HS-27A (cell line): ENCODE data around the gene PARD3B.

Experiments used
- DNase-seq: peaks from one replicate; pipeline ENCODE4 v3.0.0-alpha.2; 2012; ENCODE audit warnings: low read depth, missing footprints

Gene PARD3B

DNA sequence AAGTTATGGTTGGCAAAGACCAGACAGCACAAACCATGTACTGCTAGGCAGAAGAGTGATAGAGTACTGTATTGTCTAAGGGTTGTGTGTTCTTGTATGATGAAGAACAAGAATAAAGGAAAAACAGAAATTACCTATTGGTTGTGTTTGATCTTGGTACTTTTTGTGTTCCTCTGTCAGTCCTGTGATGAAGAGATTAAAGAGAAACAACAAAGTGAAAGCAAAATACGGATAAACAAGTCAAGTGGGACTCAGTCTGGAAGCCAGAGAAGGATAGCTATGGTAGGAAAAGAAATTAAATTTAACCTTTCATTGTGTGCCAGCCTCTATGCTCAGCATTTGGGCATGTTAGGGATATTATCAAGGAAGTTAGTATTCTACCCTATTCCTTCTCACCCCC, 413.1 kb downstream of the PARD3B start:
- DNase-seq = no peak

DNA sequence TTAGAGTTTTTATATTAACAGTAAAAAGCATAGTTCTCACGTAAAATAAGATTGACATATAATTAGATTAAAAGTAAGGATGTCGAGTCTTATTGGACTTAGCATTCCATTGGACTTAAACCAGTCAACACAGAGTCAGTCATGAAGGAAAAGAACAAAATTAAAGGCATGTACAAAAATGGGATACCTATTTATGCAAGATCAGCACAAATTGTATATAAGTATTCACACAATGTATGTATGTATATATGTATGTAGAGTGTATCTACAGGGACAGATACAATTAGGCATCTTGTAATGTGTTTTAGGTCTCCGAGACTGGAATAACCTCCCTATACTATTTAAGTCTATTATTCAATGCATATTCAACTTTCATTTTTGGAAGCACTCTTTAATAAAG, 419.1 kb downstream of the PARD3B start:
- no peak for DNase-seq

DNA sequence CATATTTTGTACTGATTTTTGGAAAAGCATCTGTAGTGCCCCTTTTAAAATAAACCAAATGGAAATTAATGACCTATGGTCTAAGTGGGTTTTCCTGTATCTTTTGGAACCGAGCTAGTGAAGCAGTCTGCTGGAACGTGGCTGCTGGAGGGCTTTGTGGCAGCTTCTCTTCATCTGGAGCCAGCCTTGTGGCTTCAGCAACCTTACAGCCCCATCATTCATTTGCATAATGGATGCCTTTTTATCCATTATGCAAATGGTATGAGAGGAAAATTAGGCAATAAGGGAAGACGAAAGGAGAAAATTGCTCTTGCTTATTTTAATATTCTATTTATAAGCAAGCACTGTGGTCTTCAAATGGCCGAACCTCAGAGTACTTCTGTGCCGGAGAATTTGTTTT, 421.0 kb downstream of the PARD3B start:
- no peak for DNase-seq

DNA sequence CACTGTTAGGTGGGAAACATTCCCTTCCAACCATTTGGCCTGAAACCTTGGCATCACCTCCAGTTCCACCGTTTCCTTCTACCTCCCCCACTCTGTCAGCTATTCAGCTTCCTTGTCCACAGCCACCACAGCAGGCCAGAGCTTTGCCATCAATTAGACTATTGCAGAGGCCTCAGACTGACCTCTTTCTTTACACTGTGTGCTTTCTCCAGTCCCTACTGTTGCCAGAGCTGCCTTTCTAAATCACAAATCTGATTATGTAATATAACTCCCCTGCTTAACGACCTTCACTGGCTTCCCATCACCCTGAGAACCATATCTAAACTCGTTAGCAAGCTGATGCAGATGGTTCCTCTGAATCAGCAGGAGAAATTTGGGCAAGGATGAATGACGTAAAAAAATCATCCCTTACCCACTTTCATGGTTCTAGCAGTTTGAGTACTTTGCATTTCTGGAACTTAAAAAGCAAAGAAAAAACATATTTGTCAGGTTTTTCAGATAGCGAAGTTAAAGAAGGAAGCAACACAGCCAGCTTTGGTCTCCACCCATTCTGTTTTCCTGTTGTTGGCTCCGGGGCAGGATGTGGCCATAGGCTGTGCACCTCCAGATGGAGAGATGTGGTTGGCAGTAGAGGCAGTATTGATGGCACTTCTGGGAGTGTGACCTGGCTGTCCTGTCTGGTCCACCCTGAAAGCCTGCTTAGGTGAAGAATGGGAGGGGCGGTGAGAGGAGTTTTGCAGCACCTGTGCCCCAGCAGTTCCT, 422.1 kb downstream of the PARD3B start:
- DNase-seq = no peak

DNA sequence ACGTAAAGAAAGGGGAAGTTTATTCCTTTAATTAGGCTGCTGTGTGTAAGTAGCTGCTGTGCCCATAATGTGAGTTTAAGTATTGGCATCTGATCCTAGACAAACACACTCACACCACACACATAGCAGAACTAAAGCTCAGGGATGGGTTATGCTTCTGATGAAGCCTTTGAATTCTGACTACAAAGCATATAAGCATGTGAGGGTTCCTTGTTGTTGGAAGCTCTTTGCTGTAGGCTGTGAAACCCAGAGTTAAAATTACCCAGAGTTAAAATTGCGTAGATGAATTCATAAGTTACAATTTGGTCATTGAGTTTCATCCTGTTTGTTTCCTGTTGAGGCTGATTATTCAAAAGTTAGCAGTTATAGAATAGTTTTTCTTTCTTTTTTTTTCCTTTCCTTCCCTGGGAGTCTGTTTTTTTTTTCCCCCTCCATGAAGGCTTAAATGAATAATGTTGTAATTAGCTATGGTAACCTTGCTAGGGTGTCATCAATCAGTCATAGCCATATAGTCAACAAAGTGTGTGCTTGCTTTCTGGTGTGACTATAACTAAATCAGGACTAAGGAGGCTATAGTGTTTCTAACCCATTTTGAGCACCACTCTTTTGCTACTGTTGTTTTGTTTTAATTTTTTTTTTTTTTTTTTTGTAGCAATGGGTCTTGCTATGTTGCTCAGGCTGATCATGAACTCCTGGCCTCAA, 426.1 kb downstream of the PARD3B start:
- no peak for DNase-seq

DNA sequence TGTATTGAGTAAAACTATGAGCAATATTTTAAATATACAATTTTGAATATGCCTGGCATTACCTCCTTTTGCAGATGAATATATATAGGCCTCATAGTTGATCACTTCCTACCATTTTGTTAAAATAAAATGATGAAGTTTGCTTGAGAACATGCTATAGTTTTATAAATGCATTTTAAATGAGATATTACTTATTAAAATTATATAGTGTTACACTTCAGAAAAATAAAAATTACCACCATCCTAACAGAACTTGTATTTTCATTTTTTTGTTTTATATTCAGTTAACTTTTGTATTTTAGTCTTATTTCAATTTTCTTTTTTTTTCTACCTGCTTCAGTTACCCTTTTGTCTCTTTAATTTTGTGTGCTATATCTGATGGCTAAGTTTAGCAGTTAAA, 426.9 kb downstream of the PARD3B start:
- no peak for DNase-seq

DNA sequence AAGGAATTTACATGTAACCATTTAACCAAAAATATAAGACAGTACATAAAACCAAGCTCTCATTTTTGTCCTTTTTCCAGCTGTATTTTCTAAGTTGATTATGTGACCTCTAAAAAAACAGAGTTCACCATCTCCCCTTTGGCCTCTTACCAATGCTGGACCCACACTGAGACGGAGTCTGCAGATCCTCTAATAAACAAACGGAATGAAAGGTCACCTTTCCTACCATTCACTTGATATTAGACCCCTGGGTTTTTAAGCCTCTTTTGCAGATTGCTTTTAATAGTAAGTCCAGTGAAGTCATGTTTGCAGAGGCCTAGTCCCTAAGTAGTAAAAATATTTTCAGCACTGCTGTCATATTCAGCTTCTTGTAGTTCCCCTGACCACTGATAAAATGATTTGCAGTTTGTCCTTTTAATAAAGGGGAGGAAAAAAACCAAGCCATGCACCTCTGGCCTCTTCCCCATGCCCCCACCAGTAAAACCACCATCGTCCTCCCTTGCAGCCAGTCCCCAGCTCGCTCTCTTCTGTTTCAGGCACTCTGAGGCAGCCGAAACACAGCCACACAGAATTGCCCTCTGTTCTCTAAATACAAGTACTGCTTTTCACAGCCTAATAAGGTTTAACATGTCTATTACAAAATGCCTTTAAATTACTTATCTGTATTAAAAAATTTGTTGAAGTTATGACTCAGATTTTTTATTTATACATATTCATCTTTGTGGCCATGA, 427.5 kb downstream of the PARD3B start:
- DNase-seq = no peak

DNA sequence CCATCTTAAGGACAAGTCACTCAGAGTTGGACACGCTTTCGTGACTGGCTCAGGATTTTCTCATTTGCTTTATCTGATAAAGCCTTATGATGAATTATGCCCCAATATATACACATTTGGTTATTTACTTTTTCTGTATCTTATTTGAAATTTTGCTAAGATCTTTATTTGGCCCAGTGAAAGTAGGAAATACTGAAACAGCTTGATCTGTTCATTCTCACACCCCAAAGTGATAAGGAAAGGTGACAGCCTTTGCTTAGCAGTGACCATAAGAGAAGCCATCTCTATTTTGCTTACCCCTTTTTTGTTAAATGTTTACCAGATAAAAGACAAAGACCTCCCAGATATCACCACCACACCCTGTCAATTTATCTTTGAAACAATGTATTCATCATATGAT, 428.3 kb downstream of the PARD3B start:
- no peak for DNase-seq

DNA sequence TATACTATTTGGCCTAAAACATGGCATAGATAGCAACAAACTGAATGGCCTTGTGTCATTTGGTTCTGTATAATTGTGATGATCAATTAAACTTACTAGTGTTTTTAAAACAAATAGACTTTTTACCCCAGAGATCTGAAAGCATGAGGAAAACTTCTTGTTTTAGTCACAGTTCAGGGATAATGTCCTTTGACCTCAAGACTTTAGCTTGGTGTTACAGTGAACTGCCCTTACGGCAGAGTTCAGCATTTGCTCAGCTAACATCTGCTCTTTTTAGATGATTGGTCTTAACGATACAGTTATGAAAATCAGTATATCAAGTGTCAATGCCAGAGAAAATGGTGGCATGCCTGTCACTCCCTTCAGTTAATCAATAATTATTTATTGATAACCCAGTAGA, 429.2 kb downstream of the PARD3B start:
- DNase-seq = no peak

DNA sequence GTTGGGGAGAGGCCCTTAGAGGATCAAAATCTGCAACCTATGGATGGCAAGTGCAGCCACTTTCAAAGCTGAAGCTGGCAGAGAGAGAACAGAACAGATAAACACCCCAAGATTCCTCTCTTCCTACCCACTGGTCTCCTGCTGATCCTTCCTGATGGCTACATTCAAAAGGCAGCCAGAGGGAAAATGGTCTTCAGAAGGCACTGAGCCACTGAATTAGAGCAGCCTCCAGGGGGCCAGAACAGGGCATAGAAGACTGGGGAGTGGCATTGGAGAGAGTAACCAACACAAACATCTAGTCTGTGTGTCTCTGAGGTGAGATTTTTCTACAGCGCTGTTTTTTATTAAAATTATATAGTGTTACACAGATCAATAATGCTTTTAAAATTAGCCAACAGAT, 432.6 kb downstream of the PARD3B start:
- no peak for DNase-seq

DNA sequence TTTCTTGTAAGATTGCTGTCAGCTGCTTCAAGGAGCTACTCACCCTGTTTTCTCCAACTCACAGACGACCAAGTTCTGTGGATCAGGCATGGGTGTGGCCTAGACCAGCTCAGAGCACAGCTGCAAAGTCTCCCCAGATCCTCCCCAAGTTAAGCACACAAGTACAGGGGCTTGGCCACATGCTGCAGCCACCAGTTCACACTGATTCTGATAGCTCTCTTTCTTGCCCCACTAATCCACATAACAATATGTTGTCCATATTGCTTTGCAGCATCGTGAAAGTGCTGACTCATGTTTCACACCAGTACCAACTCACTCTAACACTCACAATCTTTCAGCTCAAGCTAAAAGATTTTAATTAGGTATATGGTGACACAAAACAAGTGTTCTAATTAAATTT, 437.0 kb downstream of the PARD3B start:
- no peak for DNase-seq

DNA sequence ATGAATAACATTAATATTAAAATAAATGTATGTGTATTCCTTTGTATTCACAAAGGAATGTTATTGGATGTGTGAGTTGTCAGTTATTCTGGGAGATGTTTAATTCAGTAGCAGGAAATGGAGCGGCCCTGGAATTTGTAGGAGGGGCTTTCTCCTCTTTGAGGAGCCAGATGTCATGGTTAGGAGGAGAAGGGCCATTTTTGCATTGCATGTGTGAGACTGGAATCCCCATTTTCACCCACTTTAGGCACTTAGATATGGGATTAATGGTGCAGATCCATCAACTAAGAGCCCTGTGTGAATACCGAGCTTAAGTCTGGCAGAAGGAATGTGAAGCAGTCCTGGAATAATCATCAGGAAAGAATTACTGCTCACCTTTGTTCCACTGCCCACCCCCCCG, 439.2 kb downstream of the PARD3B start:
- no peak for DNase-seq

DNA sequence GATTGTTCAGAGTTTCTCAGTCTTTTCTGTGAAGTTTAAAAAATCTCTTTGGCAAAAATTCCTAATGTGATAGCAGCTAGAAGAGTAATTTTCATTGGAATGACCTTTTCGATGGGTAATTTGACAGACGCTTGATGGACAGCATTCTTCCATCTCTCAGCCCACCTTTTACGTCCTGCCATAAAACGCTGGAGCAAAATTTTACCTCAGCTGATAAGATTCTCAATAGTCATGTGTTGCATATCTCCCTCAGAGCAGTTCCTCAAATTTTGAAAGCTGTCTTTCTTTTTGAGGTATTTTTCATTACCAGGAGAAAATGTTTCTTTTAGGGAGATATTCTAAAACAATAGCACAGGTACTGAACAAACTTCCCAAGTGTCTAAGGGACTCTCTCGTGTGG, 441.4 kb downstream of the PARD3B start:
- DNase-seq = no peak

DNA sequence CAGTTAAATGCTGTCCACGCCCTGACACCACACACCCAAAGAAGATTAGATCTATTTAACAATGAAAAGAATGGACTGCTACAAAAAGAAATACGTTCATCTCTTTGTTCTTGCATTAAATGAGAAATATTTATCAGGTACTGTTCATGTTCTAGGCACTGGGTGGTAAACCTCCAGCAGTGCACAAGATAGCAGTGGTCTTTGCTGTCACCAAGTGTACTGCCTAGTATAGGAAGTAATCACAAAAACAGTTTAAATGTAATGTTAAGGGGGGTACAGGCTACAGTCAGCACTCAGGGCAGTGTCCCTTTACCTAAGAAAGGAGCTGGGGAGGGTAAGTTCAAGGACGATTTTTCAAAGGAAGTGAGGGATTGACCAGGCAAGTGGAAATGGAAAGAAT, 443.6 kb downstream of the PARD3B start:
- DNase-seq = no peak

DNA sequence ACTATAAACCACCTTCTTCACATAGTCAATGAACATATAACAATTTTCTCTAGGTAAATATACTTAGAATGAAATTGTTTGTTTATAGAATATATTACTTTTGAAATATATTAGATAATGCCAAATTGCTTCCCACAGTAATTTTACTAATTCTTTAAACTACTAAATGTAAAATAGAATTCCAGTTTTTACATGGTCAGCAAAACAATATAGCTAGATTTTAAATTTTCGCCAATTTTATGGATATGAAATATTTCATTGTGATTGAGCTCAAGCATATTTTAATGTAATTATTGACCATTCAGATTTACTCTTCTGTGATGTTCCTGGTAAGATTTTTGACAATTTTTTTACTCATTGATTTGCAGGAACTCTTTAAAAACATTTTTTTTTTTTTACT, 444.6 kb downstream of the PARD3B start:
- no peak for DNase-seq

DNA sequence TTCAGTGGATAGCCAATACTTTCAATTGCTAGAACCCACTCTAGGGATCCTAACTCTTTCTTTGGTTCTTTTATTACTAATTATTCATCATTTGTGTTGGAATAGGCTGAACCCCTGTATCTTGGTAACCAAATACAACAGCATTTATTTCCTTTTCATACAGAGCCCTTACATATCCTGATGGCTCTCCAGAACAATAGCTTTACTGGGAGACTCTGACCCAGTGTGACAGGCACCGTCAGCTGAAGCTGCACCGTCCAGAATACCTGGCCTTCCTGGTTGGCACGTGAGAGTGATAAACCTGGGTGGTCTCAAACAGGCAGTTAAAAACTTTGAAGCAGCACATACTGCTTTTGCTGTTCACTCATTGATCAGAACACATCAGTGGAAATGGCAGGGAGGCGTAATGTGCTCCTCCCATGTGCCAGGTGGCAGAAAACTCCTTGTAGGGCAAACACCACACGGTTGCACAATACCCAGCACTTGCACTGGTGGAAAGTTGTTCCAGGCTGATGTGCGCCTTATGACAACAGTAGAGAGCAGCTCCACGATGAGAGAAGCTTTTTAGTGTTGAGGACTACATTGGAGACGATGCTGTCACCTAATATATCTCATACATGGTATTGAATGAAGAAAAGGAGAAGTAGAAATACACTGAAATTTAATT, 456.2 kb downstream of the PARD3B start:
- no peak for DNase-seq

DNA sequence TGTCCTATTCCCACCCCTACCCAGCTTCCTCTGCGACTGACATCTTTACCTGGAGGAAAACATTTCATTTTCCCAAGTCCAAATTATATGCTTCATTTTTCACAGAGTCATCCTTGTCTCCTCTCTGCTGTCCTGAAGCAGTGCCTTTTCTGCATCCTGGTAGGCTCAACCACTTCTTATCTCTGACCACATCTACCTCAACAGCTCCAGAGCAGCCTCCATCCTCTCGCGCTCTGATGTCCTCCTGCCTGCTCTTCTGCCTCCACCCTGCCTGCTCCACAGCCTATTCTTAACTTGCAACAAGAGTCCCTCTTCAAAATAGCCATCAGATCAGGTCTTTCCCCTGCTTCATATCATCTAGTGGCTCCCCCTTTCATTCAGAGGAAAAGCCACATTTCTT, 457.1 kb downstream of the PARD3B start:
- no peak for DNase-seq

DNA sequence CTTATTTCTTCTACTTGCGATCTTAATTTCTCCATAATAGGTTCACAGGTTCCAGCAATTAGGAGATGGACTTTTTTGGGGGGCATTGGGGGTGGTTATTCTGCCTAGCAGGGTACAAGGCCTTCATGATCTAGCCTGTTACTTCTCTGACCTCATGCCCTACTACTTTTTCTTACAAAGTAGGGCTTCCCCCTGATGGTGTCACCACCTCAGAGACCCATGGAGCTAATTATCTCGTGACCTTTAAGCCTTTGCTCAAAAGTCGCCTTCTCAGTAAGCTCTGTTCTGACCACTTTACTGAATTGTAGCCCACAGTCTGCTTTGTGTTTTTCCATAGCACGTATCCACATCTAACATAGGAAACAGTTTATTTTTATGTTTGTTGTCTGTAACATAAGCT, 458.0 kb downstream of the PARD3B start:
- DNase-seq = no peak

DNA sequence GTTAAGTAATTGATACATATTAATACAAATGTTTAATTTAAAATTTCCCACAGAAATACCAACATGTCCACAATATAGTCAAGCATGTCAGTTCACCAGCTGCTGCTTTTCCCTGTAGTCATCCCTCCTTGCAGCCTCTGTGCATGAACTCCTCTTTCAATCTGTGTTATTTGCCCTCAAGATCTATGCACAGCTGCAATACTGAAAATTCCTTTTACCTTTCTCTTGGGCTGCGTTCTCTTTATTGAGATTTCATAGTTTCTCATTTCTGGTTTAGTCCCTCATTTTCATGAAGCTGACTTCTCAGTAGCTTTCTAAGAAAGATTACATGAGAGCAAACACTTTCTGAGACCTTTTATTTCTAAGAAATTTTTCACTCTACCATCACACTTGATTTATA, 464.9 kb downstream of the PARD3B start:
- DNase-seq = no peak

DNA sequence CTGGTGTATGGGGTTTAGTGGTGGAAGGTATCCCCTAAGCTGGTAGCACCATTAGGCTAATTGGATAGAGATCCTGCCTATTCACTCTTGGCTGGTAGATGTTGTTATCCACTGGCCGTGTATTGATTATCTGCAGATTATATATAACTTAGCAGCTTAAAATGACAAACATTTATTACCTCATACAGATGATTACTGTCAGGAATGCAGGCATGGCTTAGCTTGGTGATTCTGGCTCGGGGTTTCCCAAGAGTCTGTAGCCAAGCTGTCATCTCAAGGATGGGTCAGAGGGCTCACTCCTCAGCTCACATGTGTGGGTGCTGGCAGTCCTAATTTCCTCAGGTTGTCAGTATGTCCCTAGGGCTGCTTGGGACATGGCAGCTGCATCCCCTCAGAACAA, 465.8 kb downstream of the PARD3B start:
- no peak for DNase-seq

DNA sequence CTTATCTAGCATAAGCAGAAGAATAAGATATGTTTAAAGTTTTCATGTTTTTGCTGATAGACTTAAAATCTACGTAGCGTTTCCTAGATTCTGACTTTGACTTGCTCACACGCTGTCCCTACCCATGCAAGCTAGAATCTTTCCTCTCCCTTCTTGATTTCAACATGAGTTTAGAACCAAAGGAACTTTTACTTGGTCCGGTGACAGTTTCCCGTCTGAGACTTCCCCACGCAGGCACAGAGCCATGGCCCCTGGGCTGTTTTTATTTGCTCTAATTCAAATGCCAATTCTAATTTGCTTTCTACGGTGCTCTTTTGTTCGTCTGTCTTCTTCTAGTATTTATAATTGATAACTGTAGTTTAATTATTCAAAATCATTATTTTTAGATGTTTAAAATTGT, 467.7 kb downstream of the PARD3B start:
- no peak for DNase-seq

DNA sequence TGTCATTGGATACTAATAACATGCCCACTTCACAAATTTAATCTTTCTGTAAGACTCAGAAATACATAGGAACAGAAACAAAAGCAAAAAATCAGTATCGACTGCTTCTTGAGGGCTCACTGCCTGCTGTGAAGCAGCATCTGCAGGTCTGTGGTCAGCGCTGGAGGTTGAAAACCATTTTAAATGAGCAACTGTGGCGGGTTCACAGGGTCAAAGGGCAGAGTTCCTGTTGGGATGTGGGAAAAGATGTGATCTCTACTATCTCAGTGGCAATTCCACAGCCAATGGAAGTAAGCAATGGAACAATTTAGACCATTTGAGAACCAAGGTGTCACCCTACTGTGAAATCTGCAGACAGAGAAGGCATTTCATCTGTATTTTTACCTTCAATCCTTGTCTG, 468.3 kb downstream of the PARD3B start:
- DNase-seq = no peak

DNA sequence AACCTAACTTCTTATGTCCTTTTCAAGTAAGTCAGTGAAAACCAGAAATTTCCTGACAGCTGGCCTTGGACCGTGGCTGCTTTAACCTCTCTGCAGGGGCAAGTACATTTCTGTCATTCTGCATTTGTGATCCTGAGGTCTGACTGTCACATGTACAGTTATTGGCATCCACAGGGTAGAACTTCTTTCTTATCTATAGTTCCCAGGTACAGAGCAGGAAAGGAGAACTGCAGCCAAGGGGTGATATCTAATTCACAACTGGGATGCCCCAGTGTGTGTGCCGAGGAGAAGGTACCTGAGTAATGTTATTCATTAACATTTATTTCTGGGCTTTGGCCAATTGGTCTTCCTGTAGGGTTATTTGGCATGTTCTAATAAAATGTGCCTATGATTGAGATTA, 468.9 kb downstream of the PARD3B start:
- DNase-seq = no peak
